Stimulated activated CD8-positive, alpha-beta memory T cell treated with anti-CD3 and anti-CD28 coated beads, Interleukin-12 subunit alpha, Interleukin-12 subunit beta, amount 100 ng/mL, for 1 hour (primary cell): ENCODE measurements around the gene ZNF117.
"Not testable (repeated sequence)": the region's sequence is repeated elsewhere in the genome, so short reads cannot be mapped to it uniquely, and the experiment has no call there.

Source experiments
- DNase-seq: peaks from one replicate; pipeline ENCODE4 v3.0.0-alpha.2; 2020; ENCODE audit warnings: low read depth

ZNF117 gene

GRCh38 chr7:64990936-64991335 lies at the start of gene ZNF117:
Gene ZNF117, minus strand, starts transcription at chr7:64991036.
- no peak for DNase-seq

- DNase-seq, result peak; percentile 2
Measured at GRCh38 chr7:65038767-65039166, 47.9 kb upstream of the ZNF117 start.

- DNase-seq, result peak; percentile 84
Measured at GRCh38 chr7:65037740-65038688, 47.2 kb upstream of the ZNF117 start.

GRCh38 chr7:65036526-65036925 lies 45.7 kb upstream of the ZNF117 start:
- DNase-seq, result not testable (repeated sequence)

GRCh38 chr7:65035469-65035868 lies 44.6 kb upstream of the ZNF117 start:
- not testable (repeated sequence) for DNase-seq

- not testable (repeated sequence) for DNase-seq
Measured at GRCh38 chr7:65034120-65034782, 43.4 kb upstream of the ZNF117 start.

GRCh38 chr7:65033391-65033790 lies 42.6 kb upstream of the ZNF117 start:
- DNase-seq, result not testable (repeated sequence)

GRCh38 chr7:65025023-65025422 lies 34.2 kb upstream of the ZNF117 start:
- DNase-seq, result not testable (repeated sequence)

- DNase-seq, result not testable (repeated sequence)
Measured at GRCh38 chr7:65020978-65021377, 30.1 kb upstream of the ZNF117 start.

GRCh38 chr7:65009881-65010280 lies 19.0 kb upstream of the ZNF117 start:
- not testable (repeated sequence) for DNase-seq

- DNase-seq, result not testable (repeated sequence)
Measured at GRCh38 chr7:65009394-65009793, 18.6 kb upstream of the ZNF117 start.

- DNase-seq, result not testable (repeated sequence)
Measured at GRCh38 chr7:65007036-65007435, 16.2 kb upstream of the ZNF117 start.

- peak; percentile 86 for DNase-seq
Measured at GRCh38 chr7:65006094-65006992, 15.5 kb upstream of the ZNF117 start, which contains the start of gene ERV3-1. Gene ERV3-1, minus strand, starts transcription at chr7:65006687. Its CDS starts 13,661 bp downstream, at chr7:64993026.

GRCh38 chr7:65004575-65004974 lies 13.7 kb upstream of the ZNF117 start:
- DNase-seq, result no peak

- DNase-seq, result no peak
Measured at GRCh38 chr7:65002972-65003585, 12.2 kb upstream of the ZNF117 start.

GRCh38 chr7:65001291-65001814 lies 10.5 kb upstream of the ZNF117 start:
- no peak for DNase-seq

GRCh38 chr7:64999165-65000004 lies 8.5 kb upstream of the ZNF117 start:
- no peak for DNase-seq

GRCh38 chr7:64998865-64999164 lies 8.0 kb upstream of the ZNF117 start:
- DNase-seq, result no peak

GRCh38 chr7:64997927-64998391 lies 7.1 kb upstream of the ZNF117 start:
- no peak for DNase-seq
